CD4-positive, alpha-beta T cell treated with Interleukin-2 at 100 ng/mL for 4 hours (primary cell): ENCODE data around the gene ZNF385C.
A peak's percentile ranks its signal among the peaks of the same experiment; 100 is the strongest.

Experiments used
- DNase-seq: peaks from one replicate; pipeline ENCODE4 v3.0.0-alpha.2; 2020; ENCODE audit warnings: low spot score

The ZNF385C gene

DNA sequence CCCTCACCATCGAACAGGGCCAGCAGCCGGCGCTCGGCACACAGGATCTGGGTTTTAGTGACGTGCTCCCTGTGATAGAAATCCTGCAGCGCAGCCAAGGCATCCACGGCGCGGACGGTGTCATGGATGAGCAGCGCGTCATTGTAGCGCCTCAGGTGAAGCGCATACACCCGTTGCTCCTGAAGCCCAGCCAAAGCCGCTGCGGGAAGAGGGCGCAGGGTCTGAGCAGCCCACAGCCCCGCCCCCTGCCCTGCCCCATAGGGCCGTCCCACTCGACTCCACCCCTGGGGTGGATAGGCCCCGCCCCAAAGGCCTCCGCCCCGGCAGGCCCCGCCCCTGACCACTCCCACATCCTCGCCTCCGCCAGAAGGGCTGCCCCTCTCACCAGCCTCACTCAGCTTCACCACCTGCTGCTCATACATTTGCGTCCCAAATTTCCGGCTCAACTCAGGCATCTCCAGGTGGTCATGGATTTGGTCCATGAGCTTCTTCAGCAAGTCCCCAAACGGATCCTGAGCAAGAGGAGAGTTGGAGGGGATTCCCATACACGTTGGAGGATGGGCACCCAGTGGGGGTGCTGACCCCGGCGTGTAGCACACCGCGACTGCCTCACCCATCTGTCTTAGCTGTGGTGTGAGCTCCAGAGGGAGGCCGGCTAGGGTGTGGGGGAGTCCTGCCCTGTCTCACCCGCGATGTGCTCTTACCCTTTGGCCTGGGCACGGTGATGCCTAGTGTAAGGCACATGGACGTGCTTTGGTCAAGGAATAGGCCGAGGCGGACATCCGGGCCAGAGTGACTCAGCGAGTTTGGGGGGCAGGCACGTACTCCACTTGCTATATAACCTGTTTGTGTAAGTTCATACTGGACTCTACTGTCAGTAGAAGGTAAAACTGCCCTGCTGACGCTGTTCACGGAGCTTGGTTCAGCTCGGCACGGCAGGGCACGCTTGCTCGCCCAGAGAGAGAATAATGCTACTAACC lies 9.6 kb upstream of the ZNF385C start:
- DNase-seq = peak; percentile 88

GRCh38 chr17:42107124-42107523 lies 8.9 kb upstream of the ZNF385C start:
- no peak for DNase-seq

- DNase-seq = no peak
Observed at GRCh38 chr17:42106009-42106408, 7.7 kb upstream of the ZNF385C start.

GRCh38 chr17:42104264-42104663 lies 6.0 kb upstream of the ZNF385C start:
- no peak for DNase-seq

GRCh38 chr17:42103221-42103954 lies 5.1 kb upstream of the ZNF385C start:
- DNase-seq = no peak

DNA sequence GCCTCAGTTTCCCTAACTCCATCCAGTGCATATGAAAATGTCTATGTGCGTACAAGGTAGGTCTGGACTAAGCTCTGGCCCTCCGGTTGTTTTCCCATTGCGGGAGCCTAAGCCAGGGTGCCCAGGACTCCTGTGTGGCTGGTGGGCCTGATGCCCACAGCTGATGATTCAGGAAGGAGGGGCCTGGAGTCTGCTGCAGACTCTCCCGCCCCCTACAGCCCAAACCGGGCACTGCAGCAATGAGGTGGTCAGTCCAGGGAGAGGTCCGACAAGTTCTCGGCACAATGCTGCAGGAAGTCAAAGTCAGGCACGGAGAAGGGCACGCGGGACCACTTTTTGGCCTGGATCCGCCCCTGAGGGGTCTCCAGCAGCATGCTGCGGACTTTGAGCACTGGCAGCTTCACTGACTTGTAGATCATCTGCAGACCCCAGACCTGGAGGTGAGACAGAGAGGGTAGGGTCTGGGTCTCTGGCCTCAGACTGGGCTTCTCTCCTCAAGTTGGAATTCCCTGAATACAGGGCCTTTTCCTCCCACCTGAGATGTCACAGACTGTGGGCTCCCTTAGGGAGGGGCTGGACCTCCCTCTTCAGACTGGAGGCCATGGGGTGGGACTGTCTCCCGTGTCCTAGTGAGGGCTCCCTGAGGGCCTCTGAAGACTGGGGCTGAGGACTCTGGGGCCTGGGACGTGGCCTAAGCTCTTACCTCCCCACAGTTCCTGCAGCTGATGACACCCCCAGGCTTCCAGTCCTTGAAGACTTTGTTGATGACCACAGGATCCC lies 3.4 kb upstream of the ZNF385C start:
- peak; percentile 62 for DNase-seq

GRCh38 chr17:42098730-42099399 lies 592 bp upstream of the ZNF385C start:
- no peak for DNase-seq

GRCh38 chr17:42096360-42097111 lies 1.7 kb downstream of the ZNF385C start:
- DNase-seq = no peak

DNA sequence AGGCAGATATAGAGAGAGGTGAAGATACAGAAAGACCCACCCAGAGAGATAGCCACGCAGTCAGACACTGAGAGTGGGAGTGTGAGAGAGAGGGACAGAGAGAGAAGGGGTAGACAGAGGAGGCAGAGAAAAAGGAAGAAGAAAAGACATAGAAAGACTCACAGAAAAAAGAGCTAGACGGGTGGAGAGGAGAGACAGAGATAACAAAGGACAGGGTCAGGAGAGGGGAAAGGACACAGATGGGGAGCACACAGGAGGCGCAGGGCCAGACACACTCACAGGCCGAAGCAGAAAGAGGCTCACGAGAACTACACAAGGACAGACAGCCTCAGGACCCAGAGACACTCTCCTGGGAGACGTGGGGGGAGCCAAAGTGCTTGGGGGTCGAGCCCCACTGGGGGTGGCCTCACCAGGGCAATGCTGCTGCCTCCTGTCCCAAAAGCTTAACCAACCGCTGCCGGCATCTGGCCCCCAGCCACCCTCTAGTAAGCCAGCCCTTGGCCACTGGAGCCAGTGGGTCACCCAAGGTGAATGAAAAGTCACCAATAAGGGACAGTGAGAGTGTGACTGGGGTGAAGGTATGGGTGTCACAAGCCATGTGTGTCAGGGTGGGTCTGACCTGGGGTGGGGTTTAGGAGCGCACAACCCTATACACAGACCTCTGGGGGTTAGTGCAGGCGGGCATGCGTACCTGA lies 3.8 kb downstream of the ZNF385C start:
- DNase-seq = no peak

DNA sequence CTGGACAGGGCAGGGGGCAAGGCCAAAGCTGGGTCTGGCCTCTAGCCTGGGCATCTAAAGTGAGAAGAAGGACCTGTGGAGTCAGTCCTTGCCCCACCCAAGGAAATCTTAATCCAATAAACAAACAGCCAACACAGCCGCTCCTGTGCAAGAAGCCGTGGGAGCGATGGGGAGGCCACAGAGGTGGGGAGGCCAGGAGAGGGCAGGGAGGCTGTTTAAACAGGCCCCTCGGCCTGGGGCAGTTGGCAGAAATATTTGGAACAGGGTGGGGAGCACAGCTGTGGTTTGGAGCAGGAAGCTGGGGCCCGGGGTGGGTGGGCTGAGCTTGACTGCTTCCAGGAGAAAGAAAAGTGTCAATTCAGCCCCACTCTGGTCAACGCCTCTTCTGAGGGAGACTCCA lies 5.3 kb downstream of the ZNF385C start:
- no peak for DNase-seq

- no peak for DNase-seq
Observed at GRCh38 chr17:42090964-42091790, 7.1 kb downstream of the ZNF385C start.

- DNase-seq = no peak
Observed at GRCh38 chr17:42088736-42089135, 9.5 kb downstream of the ZNF385C start.

DNA sequence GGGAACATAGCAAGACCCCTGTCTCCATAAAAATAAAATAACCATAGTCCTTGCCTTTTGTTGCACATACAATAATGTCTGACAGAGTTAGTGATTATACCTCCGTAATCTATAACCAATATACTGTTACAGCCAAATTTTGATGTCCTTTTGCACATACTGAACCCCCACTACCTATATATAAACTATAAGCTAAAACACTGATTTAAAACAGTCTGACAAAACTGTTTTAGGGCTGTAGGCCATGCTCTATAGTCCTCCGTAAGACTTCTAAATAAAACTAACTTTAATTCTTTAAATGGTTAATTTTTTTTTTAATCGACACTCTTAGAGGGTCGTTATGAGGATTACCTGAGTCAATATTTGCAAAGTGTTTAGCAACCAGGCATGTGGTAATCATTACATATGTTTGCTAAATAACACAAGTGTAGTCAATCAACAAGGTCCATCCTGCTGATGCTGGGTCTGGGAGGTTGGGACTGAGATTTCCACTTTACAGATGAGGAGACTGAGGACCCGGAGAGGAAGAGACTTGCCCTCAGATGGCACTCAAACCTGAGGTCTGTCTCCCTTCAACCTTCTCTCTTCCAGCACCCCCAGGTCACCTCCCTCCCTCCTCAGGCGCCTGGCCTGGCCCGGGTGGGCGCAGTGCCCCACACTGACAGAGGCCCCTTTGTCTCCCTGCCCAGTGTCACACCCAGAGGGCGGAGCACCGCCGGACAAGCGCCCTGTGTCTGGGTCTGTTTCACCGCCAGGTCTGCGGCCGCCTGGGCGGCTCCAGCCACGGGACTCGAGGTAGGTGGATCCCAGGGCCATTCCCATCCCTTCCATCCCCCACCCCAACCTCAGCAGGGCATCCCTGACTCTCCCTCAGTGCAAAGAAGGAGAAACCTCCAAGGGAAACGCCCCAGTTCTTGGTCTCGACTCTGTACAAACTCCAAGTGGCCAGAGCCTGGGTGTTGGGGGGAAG lies 10.3 kb downstream of the ZNF385C start:
- no peak for DNase-seq

GRCh38 chr17:42087042-42087701 lies 11.1 kb downstream of the ZNF385C start:
- DNase-seq = no peak

DNA sequence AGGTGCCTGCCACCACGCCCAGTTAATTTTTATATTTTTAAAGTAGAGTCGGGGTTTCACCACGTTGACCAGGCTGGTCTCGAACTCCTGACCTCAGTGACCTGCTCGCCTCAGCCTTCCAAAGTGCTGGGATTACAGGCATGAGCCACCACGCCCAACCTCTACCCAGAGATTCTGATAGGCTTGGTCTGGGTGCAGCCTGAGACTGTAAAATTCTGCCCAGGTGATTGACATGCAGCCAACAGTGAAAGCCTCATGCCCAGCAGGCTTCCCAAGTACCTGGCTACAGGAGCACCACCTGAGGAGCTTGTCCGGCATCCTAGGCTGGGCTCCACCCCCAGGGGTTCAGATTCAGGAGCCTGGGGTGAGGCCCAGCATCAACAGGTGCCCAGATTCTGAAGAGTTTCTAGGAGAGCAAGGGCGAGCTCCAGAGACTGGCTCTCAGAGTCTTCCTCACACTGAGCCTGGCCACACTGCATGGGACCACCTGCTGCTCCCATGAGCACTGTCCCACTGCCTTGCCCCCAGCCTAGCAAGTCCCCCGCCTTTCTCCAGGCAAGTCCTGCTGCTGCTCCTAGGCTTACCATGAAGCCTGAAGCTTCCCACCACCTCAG lies 16.6 kb downstream of the ZNF385C start:
- no peak for DNase-seq

DNA sequence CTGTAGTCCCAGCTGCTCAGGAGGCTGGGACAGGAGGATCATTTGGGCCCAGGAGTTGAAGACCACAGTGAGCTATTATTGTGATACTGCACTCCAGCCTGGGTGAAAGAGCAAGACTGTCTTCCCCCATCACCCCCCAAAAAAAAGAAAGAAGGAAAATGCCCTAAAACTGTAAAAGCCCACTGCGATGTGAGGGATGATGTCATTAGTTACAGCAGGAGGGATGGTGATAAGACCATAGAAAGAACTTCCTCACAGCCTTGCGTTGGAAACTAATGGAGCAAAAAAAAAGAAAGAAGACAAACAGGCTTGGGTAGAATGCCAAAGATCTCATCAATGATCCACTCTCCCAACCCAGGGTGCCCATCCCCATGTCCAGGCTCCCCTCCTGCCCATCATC lies 18.7 kb downstream of the ZNF385C start:
- DNase-seq = no peak

DNA sequence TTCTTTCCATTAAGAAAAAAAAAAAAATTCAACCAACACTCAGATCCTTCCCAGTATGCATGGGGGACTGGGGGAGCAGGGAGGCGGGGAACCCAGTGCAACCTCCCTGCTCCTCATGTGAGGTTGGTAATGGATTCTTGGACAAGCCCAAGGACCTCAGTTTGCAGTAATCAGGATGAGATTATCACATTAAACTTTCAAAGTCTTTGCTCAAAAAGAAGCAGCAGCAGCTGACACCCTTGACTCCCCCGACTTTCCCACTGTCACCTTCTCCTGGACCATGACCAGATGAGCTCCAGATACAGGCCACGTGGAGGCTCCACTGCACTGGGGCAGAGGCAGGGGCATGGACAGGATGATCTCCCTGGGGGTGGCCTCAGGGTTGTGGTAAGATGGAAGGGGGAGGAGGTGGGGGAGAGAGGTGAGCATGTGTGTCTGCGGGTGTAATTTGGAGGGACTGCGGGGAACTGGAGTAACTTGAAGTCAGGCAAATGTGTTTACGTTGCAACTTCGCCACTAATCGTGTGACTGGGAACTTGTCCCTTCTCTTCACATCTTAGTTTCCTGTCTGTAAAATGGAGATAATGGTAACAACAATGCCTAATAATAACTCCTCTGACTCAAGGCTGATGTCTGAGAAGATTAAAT lies 19.8 kb downstream of the ZNF385C start:
- no peak for DNase-seq
